GM12878 (cell line): ENCODE data around the gene PTK7.

Experiments
- CBX3 ChIP-seq: fragments of 200-600 bp; sonication (generic); IDR thresholded peaks from 2 replicates; pipeline ENCODE4 v1.6.1; 2016; ENCODE audit warnings: low read depth, borderline replicate concordance
- CHD4 ChIP-seq: fragments of 200-600 bp; sonication (generic); IDR thresholded peaks from 2 replicates; pipeline ENCODE4 v1.6.1; 2016; ENCODE audit warnings: mild to moderate bottlenecking
- CREB1 ChIP-seq: IDR thresholded peaks from 2 replicates; pipeline ENCODE4 v1.6.1; 2012; ENCODE audit warnings: low read depth, mild to moderate bottlenecking, inconsistent platforms
- EZH2 ChIP-seq: IDR thresholded peaks from 2 replicates; pipeline ENCODE4 v1.6.1; 2012; ENCODE audit warnings: low read depth, mild to moderate bottlenecking, control low read depth, inconsistent platforms, low read length, borderline replicate concordance; ENCODE audit not compliant: control insufficient read depth
- FOS ChIP-seq: IDR thresholded peaks from 3 replicates; pipeline ENCODE4 v1.6.1; 2011; ENCODE audit warnings: borderline replicate concordance; ENCODE audit not compliant: insufficient read length; ENCODE audit errors: extremely low read depth
- GATAD2B ChIP-seq: fragments of 450-650 bp; conservative IDR thresholded peaks from 2 replicates; pipeline ENCODE4 v1.6.1; 2017; ENCODE audit warnings: low read depth, mild to moderate bottlenecking, moderate library complexity
- NFYB ChIP-seq: IDR thresholded peaks from 2 replicates; pipeline ENCODE4 v1.6.1; 2011; ENCODE audit warnings: low read depth, mild to moderate bottlenecking, low read length, improper control_type of control experiment, moderate library complexity; ENCODE audit not compliant: insufficient read depth
- POLR2A ChIP-seq: IDR thresholded peaks from 2 replicates; pipeline ENCODE4 v1.6.1; 2011; ENCODE audit warnings: low read depth, mild to moderate bottlenecking, low read length
- SUPT20H ChIP-seq: IDR thresholded peaks from 2 replicates; pipeline ENCODE4 v1.6.1; 2011; ENCODE audit warnings: low read depth, mild to moderate bottlenecking, low read length, moderate library complexity, borderline replicate concordance; ENCODE audit not compliant: control insufficient read depth
- TCF12 ChIP-seq: IDR thresholded peaks from 2 replicates; pipeline ENCODE4 v1.6.1; 2011; ENCODE audit warnings: low read depth, mild to moderate bottlenecking, low read length
- TF ChIP-seq, protein P1 (sequence below): fragments of 450-650 bp; IDR thresholded peaks from 2 replicates; pipeline ENCODE4 v1.6.1; 2016; ENCODE audit warnings: mild to moderate bottlenecking, moderate library complexity, borderline replicate concordance
- TF ChIP-seq, protein P2 (sequence below): IDR thresholded peaks from 2 replicates; pipeline ENCODE4 v1.6.1; 2012; ENCODE audit warnings: mild to moderate bottlenecking, low read depth, low read length
- TF ChIP-seq, protein P3 (sequence below), 3 experiments: IDR thresholded peaks in 2 of 3; conservative IDR thresholded peaks in 1 of 3; 2 replicates each; pipeline ENCODE4 v1.5.1; 2011; ENCODE audit warnings: low read depth in 3 of 3, low read length in 3 of 3, mild to moderate bottlenecking in 3 of 3, control low read depth in 2 of 3, moderate library complexity in 2 of 3, inconsistent platforms in 1 of 3, mixed read lengths in 1 of 3; ENCODE audit not compliant: control insufficient read depth in 2 of 3, insufficient read depth in 1 of 3; ENCODE audit errors: extremely low read depth in 1 of 3
- TF ChIP-seq, protein P4 (sequence below): IDR thresholded peaks from 2 replicates; pipeline ENCODE4 v1.6.1; 2012; ENCODE audit warnings: low read depth, low read length, improper control_type of control experiment

DNA sequence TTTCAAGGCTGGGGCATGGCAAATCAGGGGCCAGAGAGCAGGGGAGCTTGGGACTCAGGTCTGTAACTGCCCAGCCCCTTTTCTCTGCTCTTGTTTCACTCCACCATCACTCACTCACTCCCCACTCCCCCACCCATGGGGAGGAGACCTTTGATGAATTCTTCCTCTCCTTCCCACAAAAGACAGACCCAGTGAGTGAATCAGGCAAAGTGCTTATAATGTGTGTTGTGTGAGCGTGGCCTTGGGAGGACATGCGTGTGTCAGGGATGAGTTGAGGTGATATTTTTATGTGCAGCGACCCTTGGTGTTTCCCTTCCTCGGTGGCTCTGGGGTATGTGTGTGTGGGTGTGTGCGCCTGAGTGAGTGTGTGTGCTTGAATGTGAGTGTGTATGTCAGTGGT is 104.9 kb downstream of the PTK7 start:
- no peak for TF ChIP-seq TCF12
- peak; percentile 49; the same call in 1 of the 2 replicates for TF ChIP-seq POLR2A
- TF ChIP-seq FOS, result no peak
- TF ChIP-seq, protein P1, sequence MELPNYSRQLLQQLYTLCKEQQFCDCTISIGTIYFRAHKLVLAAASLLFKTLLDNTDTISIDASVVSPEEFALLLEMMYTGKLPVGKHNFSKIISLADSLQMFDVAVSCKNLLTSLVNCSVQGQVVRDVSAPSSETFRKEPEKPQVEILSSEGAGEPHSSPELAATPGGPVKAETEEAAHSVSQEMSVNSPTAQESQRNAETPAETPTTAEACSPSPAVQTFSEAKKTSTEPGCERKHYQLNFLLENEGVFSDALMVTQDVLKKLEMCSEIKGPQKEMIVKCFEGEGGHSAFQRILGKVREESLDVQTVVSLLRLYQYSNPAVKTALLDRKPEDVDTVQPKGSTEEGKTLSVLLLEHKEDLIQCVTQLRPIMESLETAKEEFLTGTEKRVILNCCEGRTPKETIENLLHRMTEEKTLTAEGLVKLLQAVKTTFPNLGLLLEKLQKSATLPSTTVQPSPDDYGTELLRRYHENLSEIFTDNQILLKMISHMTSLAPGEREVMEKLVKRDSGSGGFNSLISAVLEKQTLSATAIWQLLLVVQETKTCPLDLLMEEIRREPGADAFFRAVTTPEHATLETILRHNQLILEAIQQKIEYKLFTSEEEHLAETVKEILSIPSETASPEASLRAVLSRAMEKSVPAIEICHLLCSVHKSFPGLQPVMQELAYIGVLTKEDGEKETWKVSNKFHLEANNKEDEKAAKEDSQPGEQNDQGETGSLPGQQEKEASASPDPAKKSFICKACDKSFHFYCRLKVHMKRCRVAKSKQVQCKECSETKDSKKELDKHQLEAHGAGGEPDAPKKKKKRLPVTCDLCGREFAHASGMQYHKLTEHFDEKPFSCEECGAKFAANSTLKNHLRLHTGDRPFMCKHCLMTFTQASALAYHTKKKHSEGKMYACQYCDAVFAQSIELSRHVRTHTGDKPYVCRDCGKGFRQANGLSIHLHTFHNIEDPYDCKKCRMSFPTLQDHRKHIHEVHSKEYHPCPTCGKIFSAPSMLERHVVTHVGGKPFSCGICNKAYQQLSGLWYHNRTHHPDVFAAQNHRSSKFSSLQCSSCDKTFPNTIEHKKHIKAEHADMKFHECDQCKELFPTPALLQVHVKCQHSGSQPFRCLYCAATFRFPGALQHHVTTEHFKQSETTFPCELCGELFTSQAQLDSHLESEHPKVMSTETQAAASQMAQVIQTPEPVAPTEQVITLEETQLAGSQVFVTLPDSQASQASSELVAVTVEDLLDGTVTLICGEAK, result no peak
- no peak for TF ChIP-seq SUPT20H
- TF ChIP-seq, protein P2, sequence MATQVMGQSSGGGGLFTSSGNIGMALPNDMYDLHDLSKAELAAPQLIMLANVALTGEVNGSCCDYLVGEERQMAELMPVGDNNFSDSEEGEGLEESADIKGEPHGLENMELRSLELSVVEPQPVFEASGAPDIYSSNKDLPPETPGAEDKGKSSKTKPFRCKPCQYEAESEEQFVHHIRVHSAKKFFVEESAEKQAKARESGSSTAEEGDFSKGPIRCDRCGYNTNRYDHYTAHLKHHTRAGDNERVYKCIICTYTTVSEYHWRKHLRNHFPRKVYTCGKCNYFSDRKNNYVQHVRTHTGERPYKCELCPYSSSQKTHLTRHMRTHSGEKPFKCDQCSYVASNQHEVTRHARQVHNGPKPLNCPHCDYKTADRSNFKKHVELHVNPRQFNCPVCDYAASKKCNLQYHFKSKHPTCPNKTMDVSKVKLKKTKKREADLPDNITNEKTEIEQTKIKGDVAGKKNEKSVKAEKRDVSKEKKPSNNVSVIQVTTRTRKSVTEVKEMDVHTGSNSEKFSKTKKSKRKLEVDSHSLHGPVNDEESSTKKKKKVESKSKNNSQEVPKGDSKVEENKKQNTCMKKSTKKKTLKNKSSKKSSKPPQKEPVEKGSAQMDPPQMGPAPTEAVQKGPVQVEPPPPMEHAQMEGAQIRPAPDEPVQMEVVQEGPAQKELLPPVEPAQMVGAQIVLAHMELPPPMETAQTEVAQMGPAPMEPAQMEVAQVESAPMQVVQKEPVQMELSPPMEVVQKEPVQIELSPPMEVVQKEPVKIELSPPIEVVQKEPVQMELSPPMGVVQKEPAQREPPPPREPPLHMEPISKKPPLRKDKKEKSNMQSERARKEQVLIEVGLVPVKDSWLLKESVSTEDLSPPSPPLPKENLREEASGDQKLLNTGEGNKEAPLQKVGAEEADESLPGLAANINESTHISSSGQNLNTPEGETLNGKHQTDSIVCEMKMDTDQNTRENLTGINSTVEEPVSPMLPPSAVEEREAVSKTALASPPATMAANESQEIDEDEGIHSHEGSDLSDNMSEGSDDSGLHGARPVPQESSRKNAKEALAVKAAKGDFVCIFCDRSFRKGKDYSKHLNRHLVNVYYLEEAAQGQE, result no peak
- TF ChIP-seq, protein P3, sequence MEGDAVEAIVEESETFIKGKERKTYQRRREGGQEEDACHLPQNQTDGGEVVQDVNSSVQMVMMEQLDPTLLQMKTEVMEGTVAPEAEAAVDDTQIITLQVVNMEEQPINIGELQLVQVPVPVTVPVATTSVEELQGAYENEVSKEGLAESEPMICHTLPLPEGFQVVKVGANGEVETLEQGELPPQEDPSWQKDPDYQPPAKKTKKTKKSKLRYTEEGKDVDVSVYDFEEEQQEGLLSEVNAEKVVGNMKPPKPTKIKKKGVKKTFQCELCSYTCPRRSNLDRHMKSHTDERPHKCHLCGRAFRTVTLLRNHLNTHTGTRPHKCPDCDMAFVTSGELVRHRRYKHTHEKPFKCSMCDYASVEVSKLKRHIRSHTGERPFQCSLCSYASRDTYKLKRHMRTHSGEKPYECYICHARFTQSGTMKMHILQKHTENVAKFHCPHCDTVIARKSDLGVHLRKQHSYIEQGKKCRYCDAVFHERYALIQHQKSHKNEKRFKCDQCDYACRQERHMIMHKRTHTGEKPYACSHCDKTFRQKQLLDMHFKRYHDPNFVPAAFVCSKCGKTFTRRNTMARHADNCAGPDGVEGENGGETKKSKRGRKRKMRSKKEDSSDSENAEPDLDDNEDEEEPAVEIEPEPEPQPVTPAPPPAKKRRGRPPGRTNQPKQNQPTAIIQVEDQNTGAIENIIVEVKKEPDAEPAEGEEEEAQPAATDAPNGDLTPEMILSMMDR (IDR thresholded peaks at IDR 0.05 in 2 of 3, conservative IDR thresholded peaks at IDR 0.05 in 1 of 3; ENCODE audit: control insufficient read depth in 2 of 3, extremely low read depth in 1 of 3, insufficient read depth in 1 of 3, low read depth in 3 of 3, low read length in 3 of 3), result no peak
- TF ChIP-seq CREB1, result no peak
- TF ChIP-seq CBX3, result no peak
- no peak for TF ChIP-seq GATAD2B
- no peak for TF ChIP-seq NFYB
- TF ChIP-seq CHD4, result no peak
- TF ChIP-seq, protein P4, sequence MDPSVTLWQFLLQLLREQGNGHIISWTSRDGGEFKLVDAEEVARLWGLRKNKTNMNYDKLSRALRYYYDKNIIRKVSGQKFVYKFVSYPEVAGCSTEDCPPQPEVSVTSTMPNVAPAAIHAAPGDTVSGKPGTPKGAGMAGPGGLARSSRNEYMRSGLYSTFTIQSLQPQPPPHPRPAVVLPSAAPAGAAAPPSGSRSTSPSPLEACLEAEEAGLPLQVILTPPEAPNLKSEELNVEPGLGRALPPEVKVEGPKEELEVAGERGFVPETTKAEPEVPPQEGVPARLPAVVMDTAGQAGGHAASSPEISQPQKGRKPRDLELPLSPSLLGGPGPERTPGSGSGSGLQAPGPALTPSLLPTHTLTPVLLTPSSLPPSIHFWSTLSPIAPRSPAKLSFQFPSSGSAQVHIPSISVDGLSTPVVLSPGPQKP, result no peak
- no peak for TF ChIP-seq EZH2
